Activated CD4-positive, alpha-beta T cell treated with anti-CD3 and anti-CD28 coated beads, Interleukin-10, Interleukin-2, amounts not matched to agents 100 ng/mL and 50 ng/mL, durations not matched to agents 16 hours and 8 hours (primary cell): ENCODE results near the gene SLC44A3.

Experiments used
- DNase-seq: peaks from one replicate; pipeline ENCODE4 v3.0.0-alpha.2; 2020

Gene SLC44A3

GRCh38 chr1:94942171-94943128, 122.3 kb downstream of the SLC44A3 start:
- DNase-seq, result no peak
